Testis (tissue), 3 donors: Measurements from ENCODE around the gene IFT27. TPM values are rescaled to one million over a fixed set of nuclear protein-coding genes. Genes with fewer than 3 reads are reported as not detected.

Source experiments
- DNase-seq: peaks from one replicate; pipeline ENCODE4 v3.0.0-alpha.2; 2019
- H3K27ac ChIP-seq, 2 donors: fragments of 200-600 bp; sonication (generic); one replicate each; pipeline ENCODE4 v1.5.1; 2019
- H3K27me3 ChIP-seq: fragments of 200-600 bp; sonication (generic); one replicate; pipeline ENCODE4 v1.5.1; 2019
- H3K36me3 ChIP-seq: fragments of 200-600 bp; sonication (generic); one replicate; pipeline ENCODE4 v1.5.1; 2017; ENCODE audit warnings: low read depth; ENCODE audit errors: missing control alignments
- H3K4me1 ChIP-seq: fragments of 200-600 bp; sonication (generic); one replicate; pipeline ENCODE4 v1.5.1; 2019
- H3K4me3 ChIP-seq, 2 donors: fragments of 200-600 bp; sonication (generic); one replicate each; pipeline ENCODE4 v1.5.1; 2017 to 2019
- H3K9me3 ChIP-seq: fragments of 200-600 bp; sonication (generic); one replicate; pipeline ENCODE4 v1.5.1; 2017
- POLR2A ChIP-seq: fragments of 450-650 bp; IDR thresholded peaks from one replicate; pipeline ENCODE4 v1.6.1; 2017; ENCODE audit warnings: antibody characterized with exemption, mild to moderate bottlenecking, moderate library complexity
- WGBS, 2 donors: methylation state at CpG; one replicate each; pipeline ENCODE4 v1.1.5; 2018; 5-methylcytosine and 5-hydroxymethylcytosine counted together
- intact Hi-C: fragments of 100-400 bp; cut with DNase I; formaldehyde crosslinking; loops from one replicate; pipeline ENCODE4 v1.15.1; 2023; ENCODE audit warnings: low total_unique reads
- polyA plus RNA-seq: library from polyadenylated mRNA; stranded (reverse); fragments of 350-450 nt; fragmentation: Illumina TruSeq; extraction: RNeasy Lipid Tissue Mini Kit (QIAGEN cat#74804); gene quantifications from one replicate; pipeline ENCODE4 v1.2.3, GENCODE V29; 2014; ENCODE audit warnings: low read depth, low replicate concordance; ENCODE audit not compliant: insufficient read depth
- total RNA-seq, 2 donors: library from RNA; depleted of rRNA; stranded (reverse); fragments of >200 nt; gene quantifications; one replicate each; pipeline ENCODE4 v1.2.3, GENCODE V29; 2016
- TF ChIP-seq, protein P1 (sequence below), 3 experiments: fragments of 450-650 bp in 2 of 3; fragments of 200-600 bp in 1 of 3; sonication (generic) in 1 of 3; IDR thresholded peaks; one replicate each; pipeline ENCODE4 v1.5.1; 2016 to 2019; ENCODE audit warnings: antibody characterized with exemption in 3 of 3, mild to moderate bottlenecking in 2 of 3, moderate library complexity in 1 of 3

IFT27 gene
- total and polyA plus RNA-seq, 3 donors from 2014 or later, result 28.2 to 56.3 (median 32.4) TPM

DNA sequence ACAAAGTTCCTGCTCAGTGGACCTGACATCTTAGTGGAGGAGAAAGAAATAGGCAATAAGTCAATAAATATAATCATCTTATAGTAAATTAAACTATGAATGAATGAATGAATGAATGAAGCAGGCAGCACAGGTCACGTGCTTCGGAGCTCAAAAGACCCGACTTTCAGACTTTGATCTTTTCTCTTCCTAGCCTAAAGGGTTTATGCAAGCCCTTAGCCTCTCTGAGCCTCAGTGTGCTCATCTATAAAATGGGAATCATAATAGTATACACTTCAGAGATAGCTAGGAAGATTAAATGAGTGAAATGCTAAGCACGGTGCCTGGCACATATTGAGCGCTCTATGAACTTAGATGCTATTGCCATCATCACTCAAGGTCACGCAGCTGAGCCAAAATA lies 33.4 kb upstream of the IFT27 start:
- DNase-seq, result no peak
- no peak overlapping the region for H3K27ac ChIP-seq
- no peaks in the 10 kb centered on the region for H3K27me3 ChIP-seq
- 95 to 96% methylated on average over 6 of the region's 6 CpGs for whole genome bisulfite sequencing, 2 donors
- intact Hi-C loops, result no loop called here
- H3K4me1 ChIP-seq, result no peaks in the 10 kb centered on the region
- no peak overlapping the region for H3K4me3 ChIP-seq
- H3K36me3 ChIP-seq, result no peaks in the 10 kb centered on the region
- no peaks in the 10 kb centered on the region for H3K9me3 ChIP-seq
- TF ChIP-seq, protein P1, sequence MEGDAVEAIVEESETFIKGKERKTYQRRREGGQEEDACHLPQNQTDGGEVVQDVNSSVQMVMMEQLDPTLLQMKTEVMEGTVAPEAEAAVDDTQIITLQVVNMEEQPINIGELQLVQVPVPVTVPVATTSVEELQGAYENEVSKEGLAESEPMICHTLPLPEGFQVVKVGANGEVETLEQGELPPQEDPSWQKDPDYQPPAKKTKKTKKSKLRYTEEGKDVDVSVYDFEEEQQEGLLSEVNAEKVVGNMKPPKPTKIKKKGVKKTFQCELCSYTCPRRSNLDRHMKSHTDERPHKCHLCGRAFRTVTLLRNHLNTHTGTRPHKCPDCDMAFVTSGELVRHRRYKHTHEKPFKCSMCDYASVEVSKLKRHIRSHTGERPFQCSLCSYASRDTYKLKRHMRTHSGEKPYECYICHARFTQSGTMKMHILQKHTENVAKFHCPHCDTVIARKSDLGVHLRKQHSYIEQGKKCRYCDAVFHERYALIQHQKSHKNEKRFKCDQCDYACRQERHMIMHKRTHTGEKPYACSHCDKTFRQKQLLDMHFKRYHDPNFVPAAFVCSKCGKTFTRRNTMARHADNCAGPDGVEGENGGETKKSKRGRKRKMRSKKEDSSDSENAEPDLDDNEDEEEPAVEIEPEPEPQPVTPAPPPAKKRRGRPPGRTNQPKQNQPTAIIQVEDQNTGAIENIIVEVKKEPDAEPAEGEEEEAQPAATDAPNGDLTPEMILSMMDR (IDR thresholded peaks at IDR 0.05), result no peak
- no peak for TF ChIP-seq POLR2A

DNA sequence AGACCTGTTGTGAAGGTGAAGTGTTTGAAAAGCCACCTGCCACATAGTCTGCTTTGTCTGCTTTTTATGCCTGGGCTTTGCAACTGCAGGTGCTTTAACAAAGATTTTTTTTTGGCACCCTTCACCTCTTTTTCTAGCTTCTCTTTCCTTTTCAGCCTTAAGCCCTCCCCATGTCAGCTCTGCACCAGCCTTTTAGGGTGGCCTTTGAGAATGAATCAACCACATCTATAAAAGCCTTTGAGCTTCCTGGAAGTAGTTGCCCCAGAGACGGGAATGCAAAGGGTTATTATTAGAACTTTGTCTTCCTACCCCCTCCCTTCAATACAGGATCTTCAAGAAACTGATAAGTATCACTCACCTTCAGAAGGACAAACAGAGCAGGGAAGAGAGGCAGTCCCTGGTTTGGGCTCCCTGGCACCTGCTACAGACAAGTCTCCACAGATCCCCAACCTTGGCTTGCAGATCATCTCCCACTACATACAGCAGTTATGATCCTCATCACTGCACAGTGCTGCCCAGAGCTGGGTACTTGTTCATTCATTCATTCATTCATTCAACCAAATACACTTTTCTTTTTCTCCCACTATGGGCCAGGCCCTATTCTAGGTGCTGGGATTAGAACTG lies 32.9 kb upstream of the IFT27 start:
- DNase-seq, result no peak
- 67 to 86% methylated on average over 1 of the region's 1 CpG for WGBS, 2 donors
- no peak overlapping the region for H3K4me3 ChIP-seq
- no peaks in the 10 kb centered on the region for H3K27me3 ChIP-seq
- TF ChIP-seq, protein P1 (IDR thresholded peaks at IDR 0.05), result no peak
- no peak for TF ChIP-seq POLR2A
- H3K9me3 ChIP-seq, result no peaks in the 10 kb centered on the region
- H3K4me1 ChIP-seq, result no peaks in the 10 kb centered on the region
- intact Hi-C loops, result no loop called here
- H3K36me3 ChIP-seq, result no peaks in the 10 kb centered on the region
- no peak overlapping the region for H3K27ac ChIP-seq

DNA sequence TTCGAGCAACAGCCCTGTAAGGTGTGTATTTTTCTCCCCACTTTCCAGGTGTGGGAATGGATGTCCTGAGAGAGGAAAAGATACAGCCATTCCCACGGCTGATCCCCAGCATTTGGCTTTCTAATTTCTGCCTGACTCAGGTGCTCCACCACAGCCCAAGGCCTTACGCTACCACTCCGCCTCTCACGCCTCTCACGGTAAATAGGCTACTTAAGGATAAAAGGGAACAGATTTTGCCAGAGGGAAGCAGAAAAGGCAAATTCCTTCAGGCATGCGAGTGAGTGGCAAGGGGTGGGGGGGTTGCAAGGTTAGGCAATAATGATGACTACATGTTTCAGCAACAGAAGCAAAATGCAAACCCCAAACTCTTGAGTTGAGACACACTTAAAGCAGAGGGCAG lies 31.7 kb upstream of the IFT27 start:
- H3K9me3 ChIP-seq, result no peaks in the 10 kb centered on the region
- intact Hi-C loops, result no loop called here
- H3K36me3 ChIP-seq, result no peaks in the 10 kb centered on the region
- H3K4me1 ChIP-seq, result no peaks in the 10 kb centered on the region
- TF ChIP-seq, protein P1 (IDR thresholded peaks at IDR 0.05), result no peak
- no peak for TF ChIP-seq POLR2A
- no peak for DNase-seq
- WGBS, 2 donors, result 84 to 89% methylated on average over 7 of the region's 7 CpGs
- H3K4me3 ChIP-seq, result no peak overlapping the region
- H3K27ac ChIP-seq, result no peak overlapping the region
- no peaks in the 10 kb centered on the region for H3K27me3 ChIP-seq

DNA sequence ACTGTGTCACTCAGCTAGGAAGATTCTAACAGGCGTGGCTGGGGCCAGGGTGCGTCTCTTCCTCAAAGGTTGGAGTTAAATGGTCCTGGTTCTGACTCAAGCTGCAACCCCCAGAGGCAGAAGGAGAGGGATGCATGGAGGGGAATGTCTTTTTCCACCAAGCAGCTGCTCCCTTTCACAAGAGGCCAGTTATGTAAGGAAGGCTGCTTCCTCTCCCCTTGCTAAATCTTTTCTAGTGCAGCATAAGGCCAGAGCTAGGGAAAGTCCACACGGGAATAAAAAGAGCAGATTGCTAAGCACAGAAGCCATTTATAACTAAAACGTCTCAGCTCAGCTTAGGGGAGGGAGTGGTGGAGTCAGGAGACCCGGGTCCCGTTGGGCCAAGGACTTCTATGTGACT lies 30.9 kb upstream of the IFT27 start:
- WGBS, 2 donors, result 46 to 58% methylated on average over 6 of the region's 6 CpGs
- H3K4me1 ChIP-seq, result no peaks in the 10 kb centered on the region
- no peaks in the 10 kb centered on the region for H3K9me3 ChIP-seq
- H3K27ac ChIP-seq, result no peak overlapping the region
- intact Hi-C loops, result no loop called here
- DNase-seq, result no peak
- H3K27me3 ChIP-seq, result no peaks in the 10 kb centered on the region
- no peak for TF ChIP-seq POLR2A
- TF ChIP-seq, protein P1 (IDR thresholded peaks at IDR 0.05), result no peak
- H3K36me3 ChIP-seq, result no peaks in the 10 kb centered on the region
- H3K4me3 ChIP-seq, result no peak overlapping the region

DNA sequence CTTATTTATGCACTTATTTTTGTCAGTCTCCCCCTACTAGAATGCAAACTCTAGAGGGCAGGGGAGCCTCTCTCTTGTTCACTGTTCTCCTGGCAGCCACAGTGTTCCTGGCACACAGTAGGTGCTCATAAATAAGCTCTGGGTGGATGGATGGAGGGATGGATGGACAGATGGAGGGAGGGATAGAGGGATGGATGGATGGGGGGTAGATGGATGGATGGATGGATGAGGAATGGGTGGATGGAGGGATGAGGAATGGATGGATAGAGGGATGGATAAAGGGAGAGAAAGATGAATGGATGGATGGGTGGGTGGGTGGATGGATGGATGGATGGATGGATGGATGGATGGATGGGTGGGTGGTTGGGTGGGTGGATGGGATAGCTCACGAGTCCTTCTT lies 27.4 kb upstream of the IFT27 start:
- Histone ChIP-seq H3K9me3 (no peaks in the 10 kb centered on the region), H3K27me3 (no peaks in the 10 kb centered on the region), H3K4me3 (no peak overlapping the region), H3K27ac (no peak overlapping the region), H3K36me3 (no peaks in the 10 kb centered on the region), H3K4me1 (no peaks in the 10 kb centered on the region)
- intact Hi-C loops, result no loop called here
- TF ChIP-seq, protein P1 (IDR thresholded peaks at IDR 0.05), result no peak
- TF ChIP-seq POLR2A, result no peak
- WGBS, 2 donors, result 76 to 81% methylated on average over 1 of the region's 1 CpG
- DNase-seq, result no peak
